ENCODE results near the gene CDK5RAP3. TPM values are rescaled to one million over a fixed set of nuclear protein-coding genes. Genes with fewer than 3 reads are reported as not detected.
A peak's percentile ranks its signal among the peaks of the same experiment; 100 is the strongest.

CDK5RAP3 gene
- total and polyA plus RNA-seq, 2 of the 13 experiments (the other 11 are each of a cell fraction or from before 2014, with no cell fraction given): 128 to 154 TPM

DNA sequence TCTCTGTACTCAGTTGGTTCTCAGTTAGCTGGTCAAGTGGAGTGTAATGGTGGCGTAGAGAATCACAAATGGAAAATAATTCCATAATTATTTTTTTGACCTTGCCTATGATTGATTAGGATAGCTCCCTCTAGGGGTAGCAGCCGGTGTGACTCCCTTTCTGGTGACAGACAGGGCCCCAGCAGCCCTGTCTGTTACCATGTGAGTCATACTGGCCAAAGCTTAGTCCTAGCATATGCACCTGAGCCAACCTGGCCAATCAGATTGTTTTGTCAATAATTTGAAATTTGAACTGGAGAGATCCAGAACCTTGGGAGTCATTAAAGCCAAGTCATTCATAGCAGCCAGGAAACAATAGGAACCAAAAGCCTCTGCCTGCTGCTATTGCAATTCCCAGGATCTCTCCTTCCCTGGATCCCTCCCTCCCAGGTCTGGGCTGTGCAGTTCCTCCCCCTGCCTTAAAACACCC is 23.9 kb upstream of the CDK5RAP3 start (continued):
- TF ChIP-seq, protein P1, sequence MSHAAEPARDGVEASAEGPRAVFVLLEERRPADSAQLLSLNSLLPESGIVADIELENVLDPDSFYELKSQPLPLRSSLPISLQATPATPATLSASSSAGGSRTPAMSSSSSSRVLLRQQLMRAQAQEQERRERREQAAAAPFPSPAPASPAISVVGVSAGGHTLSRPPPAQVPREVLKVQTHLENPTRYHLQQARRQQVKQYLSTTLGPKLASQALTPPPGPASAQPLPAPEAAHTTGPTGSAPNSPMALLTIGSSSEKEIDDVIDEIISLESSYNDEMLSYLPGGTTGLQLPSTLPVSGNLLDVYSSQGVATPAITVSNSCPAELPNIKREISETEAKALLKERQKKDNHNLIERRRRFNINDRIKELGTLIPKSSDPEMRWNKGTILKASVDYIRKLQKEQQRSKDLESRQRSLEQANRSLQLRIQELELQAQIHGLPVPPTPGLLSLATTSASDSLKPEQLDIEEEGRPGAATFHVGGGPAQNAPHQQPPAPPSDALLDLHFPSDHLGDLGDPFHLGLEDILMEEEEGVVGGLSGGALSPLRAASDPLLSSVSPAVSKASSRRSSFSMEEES (CRISPR knock-in tag; IDR thresholded peaks at IDR 0.05): no peak
- TF ChIP-seq, protein P2, sequence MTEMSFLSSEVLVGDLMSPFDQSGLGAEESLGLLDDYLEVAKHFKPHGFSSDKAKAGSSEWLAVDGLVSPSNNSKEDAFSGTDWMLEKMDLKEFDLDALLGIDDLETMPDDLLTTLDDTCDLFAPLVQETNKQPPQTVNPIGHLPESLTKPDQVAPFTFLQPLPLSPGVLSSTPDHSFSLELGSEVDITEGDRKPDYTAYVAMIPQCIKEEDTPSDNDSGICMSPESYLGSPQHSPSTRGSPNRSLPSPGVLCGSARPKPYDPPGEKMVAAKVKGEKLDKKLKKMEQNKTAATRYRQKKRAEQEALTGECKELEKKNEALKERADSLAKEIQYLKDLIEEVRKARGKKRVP (CRISPR knock-in tag; IDR thresholded peaks at IDR 0.05): no peak
- no peak for TF ChIP-seq ZNF543 (CRISPR knock-in tag; IDR thresholded peaks at IDR 0.05)
- TF ChIP-seq ETV5 (CRISPR knock-in tag; IDR thresholded peaks at IDR 0.05; ENCODE audit: borderline replicate concordance): no peak; the same call in 1 of the 2 replicates
- no peak for TF ChIP-seq ZNF3 (CRISPR knock-in tag; IDR thresholded peaks at IDR 0.05)
- no peak for TF ChIP-seq HNRNPK (IDR thresholded peaks at IDR 0.05; ENCODE audit: low read depth, low read length, poor library complexity, severe bottlenecking)
- TF ChIP-seq PHF21A (CRISPR knock-in tag; IDR thresholded peaks at IDR 0.05): peak; percentile 40; the same call in 1 of the 2 replicates
- no peak for TF ChIP-seq ZNF605 (CRISPR knock-in tag; IDR thresholded peaks at IDR 0.05)
- no peak for TF ChIP-seq ZNF501 (CRISPR knock-in tag; IDR thresholded peaks at IDR 0.05)
- no peak for TF ChIP-seq ZZZ3 (CRISPR knock-in tag; IDR thresholded peaks at IDR 0.05; ENCODE audit: borderline replicate concordance)
- TF ChIP-seq STAG1 (CRISPR knock-in tag; IDR thresholded peaks at IDR 0.05): peak; percentile 17; the same call in 1 of the 2 replicates
- no peak for TF ChIP-seq ZNF569 (CRISPR knock-in tag; IDR thresholded peaks at IDR 0.05; ENCODE audit: borderline replicate concordance)
- no peak for TF ChIP-seq KDM4B (CRISPR knock-in tag; IDR thresholded peaks at IDR 0.05)
- TF ChIP-seq MED1 (CRISPR knock-in tag; IDR thresholded peaks at IDR 0.05): no peak
- peak; percentile 71 for TF ChIP-seq XRCC5 (optimal IDR thresholded peaks at IDR 0.05; ENCODE audit: low read length)
- TF ChIP-seq ZSCAN22 (CRISPR knock-in tag; IDR thresholded peaks at IDR 0.05): no peak
- peak; percentile 36; the same call in 1 of the 2 replicates for TF ChIP-seq JUND (CRISPR knock-in tag; IDR thresholded peaks at IDR 0.05)
- no peak for TF ChIP-seq ZNF776 (CRISPR knock-in tag; IDR thresholded peaks at IDR 0.05)
- TF ChIP-seq, protein P3, sequence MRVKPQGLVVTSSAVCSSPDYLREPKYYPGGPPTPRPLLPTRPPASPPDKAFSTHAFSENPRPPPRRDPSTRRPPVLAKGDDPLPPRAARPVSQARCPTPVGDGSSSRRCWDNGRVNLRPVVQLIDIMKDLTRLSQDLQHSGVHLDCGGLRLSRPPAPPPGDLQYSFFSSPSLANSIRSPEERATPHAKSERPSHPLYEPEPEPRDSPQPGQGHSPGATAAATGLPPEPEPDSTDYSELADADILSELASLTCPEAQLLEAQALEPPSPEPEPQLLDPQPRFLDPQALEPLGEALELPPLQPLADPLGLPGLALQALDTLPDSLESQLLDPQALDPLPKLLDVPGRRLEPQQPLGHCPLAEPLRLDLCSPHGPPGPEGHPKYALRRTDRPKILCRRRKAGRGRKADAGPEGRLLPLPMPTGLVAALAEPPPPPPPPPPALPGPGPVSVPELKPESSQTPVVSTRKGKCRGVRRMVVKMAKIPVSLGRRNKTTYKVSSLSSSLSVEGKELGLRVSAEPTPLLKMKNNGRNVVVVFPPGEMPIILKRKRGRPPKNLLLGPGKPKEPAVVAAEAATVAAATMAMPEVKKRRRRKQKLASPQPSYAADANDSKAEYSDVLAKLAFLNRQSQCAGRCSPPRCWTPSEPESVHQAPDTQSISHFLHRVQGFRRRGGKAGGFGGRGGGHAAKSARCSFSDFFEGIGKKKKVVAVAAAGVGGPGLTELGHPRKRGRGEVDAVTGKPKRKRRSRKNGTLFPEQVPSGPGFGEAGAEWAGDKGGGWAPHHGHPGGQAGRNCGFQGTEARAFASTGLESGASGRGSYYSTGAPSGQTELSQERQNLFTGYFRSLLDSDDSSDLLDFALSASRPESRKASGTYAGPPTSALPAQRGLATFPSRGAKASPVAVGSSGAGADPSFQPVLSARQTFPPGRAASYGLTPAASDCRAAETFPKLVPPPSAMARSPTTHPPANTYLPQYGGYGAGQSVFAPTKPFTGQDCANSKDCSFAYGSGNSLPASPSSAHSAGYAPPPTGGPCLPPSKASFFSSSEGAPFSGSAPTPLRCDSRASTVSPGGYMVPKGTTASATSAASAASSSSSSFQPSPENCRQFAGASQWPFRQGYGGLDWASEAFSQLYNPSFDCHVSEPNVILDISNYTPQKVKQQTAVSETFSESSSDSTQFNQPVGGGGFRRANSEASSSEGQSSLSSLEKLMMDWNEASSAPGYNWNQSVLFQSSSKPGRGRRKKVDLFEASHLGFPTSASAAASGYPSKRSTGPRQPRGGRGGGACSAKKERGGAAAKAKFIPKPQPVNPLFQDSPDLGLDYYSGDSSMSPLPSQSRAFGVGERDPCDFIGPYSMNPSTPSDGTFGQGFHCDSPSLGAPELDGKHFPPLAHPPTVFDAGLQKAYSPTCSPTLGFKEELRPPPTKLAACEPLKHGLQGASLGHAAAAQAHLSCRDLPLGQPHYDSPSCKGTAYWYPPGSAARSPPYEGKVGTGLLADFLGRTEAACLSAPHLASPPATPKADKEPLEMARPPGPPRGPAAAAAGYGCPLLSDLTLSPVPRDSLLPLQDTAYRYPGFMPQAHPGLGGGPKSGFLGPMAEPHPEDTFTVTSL (CRISPR knock-in tag; IDR thresholded peaks at IDR 0.05; ENCODE audit: borderline replicate concordance): no peak
- no peak for TF ChIP-seq FOXA1 (IDR thresholded peaks at IDR 0.05)
- no peak for TF ChIP-seq FOXA1 (CRISPR knock-in tag; IDR thresholded peaks at IDR 0.05)
- TF ChIP-seq ZNF597 (CRISPR knock-in tag; IDR thresholded peaks at IDR 0.05): no peak
- TF ChIP-seq ZNF234 (CRISPR knock-in tag; conservative IDR thresholded peaks at IDR 0.05): no peak
- TF ChIP-seq SMC3 (IDR thresholded peaks at IDR 0.05; ENCODE audit: low read length): peak; percentile 45; the same call in 1 of the 2 replicates
